SK-N-SH treated with all-trans-retinoic acid at 6 μM for 48 hours (cell line): ENCODE measurements around the gene PTGER2.

Source experiments
- BACH2 ChIP-seq: fragments of 250-450 bp; sonication (Bioruptor Pico); IDR thresholded peaks from 2 replicates; pipeline ENCODE4 v1.9.0; 2021; ENCODE audit warnings: mild to moderate bottlenecking, borderline replicate concordance
- ESRRG ChIP-seq: fragments of 250-450 bp; sonication (Bioruptor Pico); IDR thresholded peaks from 2 replicates; pipeline ENCODE4 v1.6.1; 2021; ENCODE audit warnings: mild to moderate bottlenecking
- ISL1 ChIP-seq: fragments of 250-450 bp; sonication (Bioruptor Pico); IDR thresholded peaks from 2 replicates; pipeline ENCODE4 v2.1.2; 2022; ENCODE audit warnings: mild to moderate bottlenecking, moderate library complexity
- ZFP3 ChIP-seq: fragments of 250-450 bp; sonication (Bioruptor Pico); IDR thresholded peaks from 2 replicates; pipeline ENCODE4 v1.5.0; 2020; ENCODE audit warnings: mild to moderate bottlenecking, moderate library complexity
- ZNF565 ChIP-seq: fragments of 450-650 bp; formaldehyde crosslinking; conservative IDR thresholded peaks from 2 replicates; pipeline ENCODE4 v1.5.0; 2020; ENCODE audit warnings: low read depth, mild to moderate bottlenecking, moderate library complexity
- TF ChIP-seq, protein P1 (sequence below): fragments of 250-450 bp; sonication (Bioruptor Pico); IDR thresholded peaks from 2 replicates; pipeline ENCODE4 v1.8.0; 2020; ENCODE audit warnings: mild to moderate bottlenecking, moderate library complexity, borderline replicate concordance

DNA sequence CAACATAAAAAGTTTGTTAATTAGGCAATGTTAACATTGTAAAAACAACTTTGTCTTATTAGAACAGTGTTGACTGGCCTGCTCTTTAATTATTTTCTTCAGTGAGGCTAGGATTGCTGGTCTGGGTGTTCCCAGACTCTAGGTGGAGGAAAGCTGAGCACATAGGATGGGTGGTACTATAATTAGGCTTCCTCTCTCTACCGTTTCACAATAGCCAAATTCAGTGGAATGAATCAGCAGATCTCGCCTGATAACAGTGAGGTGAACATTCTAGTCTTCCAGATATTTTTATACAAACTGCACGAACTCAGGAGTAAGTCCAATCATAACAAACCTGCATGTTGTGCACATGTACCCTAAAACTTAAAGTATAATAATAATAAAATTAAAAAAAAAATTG, 34.7 kb upstream of the PTGER2 start:
- TF ChIP-seq ZFP3 (CRISPR knock-in tag): no peak
- TF ChIP-seq ISL1 (CRISPR knock-in tag): no peak
- no peak for TF ChIP-seq BACH2 (CRISPR knock-in tag)
- no peak for TF ChIP-seq ESRRG (CRISPR knock-in tag)
- TF ChIP-seq, protein P1, sequence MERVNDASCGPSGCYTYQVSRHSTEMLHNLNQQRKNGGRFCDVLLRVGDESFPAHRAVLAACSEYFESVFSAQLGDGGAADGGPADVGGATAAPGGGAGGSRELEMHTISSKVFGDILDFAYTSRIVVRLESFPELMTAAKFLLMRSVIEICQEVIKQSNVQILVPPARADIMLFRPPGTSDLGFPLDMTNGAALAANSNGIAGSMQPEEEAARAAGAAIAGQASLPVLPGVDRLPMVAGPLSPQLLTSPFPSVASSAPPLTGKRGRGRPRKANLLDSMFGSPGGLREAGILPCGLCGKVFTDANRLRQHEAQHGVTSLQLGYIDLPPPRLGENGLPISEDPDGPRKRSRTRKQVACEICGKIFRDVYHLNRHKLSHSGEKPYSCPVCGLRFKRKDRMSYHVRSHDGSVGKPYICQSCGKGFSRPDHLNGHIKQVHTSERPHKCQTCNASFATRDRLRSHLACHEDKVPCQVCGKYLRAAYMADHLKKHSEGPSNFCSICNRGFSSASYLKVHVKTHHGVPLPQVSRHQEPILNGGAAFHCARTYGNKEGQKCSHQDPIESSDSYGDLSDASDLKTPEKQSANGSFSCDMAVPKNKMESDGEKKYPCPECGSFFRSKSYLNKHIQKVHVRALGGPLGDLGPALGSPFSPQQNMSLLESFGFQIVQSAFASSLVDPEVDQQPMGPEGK (CRISPR knock-in tag): no peak
- TF ChIP-seq ZNF565 (CRISPR knock-in tag): no peak
